Measurements from ENCODE around the gene SGIP1. TPM values are rescaled to one million over a fixed set of nuclear protein-coding genes. Genes with fewer than 3 reads are reported as not detected.

Gene SGIP1
- total RNA-seq, 2 donors from 2014 or later: 1.0 to 2.4 TPM

DNA sequence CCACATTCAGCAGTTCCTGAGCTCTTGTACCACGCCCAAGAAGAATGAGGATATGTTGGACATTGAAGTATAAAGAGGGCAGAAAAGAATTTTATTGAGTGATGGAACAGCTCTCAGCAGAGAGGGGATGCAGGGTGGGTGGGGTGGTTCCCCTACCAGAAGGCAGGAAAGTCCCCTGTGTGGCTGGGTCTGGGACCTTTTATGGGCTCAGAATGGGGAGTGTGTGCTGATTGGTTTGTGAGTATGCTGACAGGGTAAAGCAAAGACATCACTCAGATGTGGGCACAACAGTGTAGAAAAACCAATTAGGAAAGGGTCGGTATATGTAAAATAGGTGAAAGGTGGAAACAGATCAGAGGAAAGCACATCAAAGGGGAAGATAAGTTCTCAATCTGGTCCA is 62.2 kb downstream of the SGIP1 start:
- intact Hi-C loops (cut with DNase I, micrococcal nuclease): no loop called here
- ATAC-seq: no peak
- no peak for DNase-seq

DNA sequence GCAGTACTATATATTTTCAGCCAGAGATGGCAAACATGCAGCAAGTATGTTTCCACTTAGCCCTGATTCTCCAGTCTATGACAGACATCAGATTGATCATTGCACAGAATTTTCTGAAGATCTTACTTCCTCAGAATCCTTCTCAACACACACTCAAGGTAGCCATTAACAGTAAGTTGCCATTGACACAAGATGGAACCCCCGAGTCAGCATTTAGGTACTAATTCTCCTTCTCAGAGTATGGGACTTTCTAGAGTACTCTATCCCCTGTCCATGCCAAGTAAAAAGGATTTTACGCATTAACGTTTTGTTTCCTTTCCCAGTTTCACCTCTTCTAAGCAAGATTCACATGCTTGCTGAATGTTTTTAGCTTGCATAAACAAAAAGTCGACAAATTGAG is 63.5 kb downstream of the SGIP1 start:
- intact Hi-C loops (cut with DNase I, micrococcal nuclease): no loop called here
- DNase-seq: no peak
- no peak for ATAC-seq

DNA sequence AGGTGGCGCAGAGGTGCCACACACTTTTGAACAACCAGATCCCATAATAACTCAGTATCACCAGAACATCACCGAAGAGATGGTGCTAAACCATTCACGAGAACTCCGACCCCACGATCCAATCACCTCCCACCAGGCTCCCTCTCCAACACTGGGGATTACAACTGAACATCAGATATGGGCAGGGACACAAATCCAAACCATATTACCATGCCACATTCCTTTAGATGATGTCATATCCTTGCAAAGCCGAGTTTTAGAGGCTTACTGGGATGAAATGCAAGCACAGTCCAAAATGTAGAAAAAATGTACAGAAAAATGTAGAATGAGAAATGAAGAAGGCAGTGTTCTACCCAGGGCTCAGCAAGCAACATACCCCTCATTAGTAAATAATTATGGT is 64.7 kb downstream of the SGIP1 start:
- intact Hi-C loops (cut with DNase I, micrococcal nuclease): no loop called here
- DNase-seq (no peak), ATAC-seq (no peak)

DNA sequence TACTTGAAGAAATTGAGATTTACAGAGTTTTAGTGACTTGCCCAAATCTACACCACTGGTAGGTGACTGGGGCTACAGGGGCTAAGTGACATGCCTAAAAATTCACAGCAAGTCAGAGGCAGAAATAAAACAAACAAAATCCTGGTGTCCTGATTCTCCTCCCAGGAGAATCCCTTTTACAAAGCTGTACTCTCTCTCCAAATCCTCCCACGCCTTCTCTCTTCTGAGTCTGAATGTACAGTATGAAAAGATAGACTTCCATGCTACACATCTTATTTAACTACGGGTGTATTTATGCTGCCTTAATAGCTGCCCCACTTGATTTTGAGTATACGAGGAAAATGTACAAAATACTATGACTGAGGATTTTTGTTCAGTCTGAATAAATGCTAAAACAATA is 65.4 kb downstream of the SGIP1 start:
- intact Hi-C loops (cut with DNase I, micrococcal nuclease): no loop called here

DNA sequence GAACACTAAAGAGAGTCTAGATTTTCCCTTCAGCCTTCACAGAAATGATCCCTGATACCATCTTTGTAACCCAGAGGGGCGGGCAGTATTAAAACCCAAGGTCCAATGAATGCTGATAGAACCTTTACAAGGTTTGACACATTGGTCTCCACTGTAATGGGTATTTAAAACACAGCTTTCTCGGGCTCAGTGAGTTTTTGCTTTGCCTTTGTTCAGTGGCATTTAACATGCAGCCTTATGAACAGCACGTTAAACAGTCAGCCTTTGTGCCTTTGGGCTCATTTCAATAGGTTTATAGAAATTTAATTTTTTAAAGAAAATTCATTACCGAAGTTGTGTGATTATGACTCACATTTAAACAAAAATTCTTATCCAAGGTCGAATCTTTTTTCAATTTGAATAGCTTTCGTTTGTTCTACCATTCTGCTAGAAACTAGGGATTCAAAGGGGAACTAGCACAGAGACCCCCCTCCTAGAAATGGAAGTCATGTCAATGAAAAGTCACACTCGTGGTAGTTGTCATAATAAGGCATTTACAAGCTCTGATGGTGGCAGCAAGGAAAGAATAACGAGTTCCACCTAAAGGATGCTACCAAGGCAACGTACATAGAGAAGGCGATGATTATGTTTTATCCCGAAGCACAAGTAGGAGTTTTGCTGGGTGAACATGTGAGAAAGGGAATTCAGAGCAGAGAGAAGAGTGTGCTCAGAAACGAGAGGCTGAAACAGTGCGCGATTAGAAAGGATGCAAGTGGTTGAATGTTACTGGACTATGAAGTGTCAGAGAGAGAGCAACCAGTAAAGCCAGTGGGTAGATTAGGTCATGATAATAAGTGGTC is 66.2 kb downstream of the SGIP1 start:
- intact Hi-C loops (cut with DNase I, micrococcal nuclease): no loop called here
- ATAC-seq (no peak), DNase-seq (no peak)

More for the DNA sequence above, 65.4 kb downstream of the SGIP1 start:
- ATAC-seq: no peak
- DNase-seq: no peak

DNA sequence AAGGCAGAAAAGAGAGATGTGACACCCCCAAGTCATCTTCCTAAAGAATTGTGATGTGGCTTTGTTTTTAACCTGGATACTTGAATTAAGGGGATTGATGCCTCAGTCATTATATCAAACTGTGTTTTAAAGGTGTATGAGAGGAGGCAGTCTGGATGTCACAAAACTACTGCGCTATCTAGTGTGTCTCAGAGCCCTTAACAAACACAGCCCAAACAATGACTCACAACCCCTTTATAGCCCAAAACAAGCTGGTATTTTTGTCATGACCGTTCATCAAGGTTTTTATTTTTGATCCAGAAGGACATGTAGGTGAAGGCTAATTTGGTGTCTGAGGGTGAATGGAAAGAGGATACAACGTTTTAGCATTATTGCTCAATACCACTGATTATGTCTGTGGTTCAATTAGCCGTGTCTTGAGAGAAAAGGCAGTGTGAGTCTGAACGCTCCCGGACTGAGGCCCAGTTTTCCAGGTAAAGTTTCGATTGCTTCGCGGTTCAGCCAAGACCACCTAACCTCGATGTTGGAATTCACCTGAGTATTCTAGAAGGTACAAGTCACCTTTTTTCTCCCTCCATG is 71.6 kb downstream of the SGIP1 start:
- no peak for DNase-seq
- ATAC-seq: no peak
- intact Hi-C loops (cut with DNase I, micrococcal nuclease): no loop called here

DNA sequence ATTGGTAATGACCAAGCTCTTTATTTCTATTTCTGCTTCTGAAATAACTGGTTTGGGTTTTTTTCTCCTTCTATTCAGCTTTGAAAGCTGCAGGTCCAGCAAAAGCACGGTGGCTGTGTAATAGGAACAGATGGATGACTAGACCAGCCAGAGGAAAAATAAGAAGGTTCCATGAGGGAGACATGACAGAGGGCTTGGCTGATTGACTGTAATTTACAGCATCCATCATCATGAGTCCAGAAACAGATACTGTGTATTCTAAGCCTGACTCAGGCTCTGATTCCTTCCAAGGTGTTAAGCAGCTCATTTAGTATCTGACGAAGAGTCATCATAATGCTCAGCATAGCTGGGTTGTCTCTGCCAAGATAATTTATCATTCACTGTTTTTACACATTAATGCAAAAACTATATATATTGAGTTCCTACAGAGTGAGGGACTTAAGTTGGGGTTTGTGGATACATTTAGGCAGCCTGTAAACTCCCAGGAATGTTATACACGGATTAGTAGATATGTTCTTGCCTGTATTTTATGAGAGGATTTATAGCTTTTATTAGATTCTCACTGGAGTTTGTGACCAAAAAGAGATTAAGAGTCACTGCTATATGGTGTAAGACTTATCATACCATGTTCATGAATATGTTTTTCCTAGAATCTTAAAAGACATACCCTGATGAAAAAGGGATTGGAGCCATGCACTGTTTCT is 72.6 kb downstream of the SGIP1 start:
- no peak for DNase-seq
- ATAC-seq: no peak
- intact Hi-C loops (cut with DNase I, micrococcal nuclease): no loop called here

DNA sequence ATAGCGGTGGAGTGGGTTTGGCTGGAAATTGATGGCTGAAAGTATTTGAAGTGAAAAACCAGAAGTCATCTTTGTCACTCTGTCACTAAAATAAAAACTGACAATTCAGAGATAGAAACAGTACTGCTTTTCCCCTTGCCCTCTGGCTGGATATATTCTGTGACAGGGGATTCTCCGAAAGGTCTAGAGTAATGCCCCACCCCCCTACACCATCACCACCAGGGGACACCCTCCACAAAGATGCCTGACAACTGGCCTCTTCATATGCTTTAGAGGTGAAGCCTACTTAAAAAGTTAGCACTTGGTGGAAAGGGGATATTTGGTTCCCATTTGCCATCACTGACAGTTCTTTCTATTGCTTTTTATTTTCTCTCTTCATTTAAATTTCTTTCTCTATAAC is 73.5 kb downstream of the SGIP1 start:
- intact Hi-C loops (cut with DNase I, micrococcal nuclease): no loop called here
- no peak for ATAC-seq
- DNase-seq: no peak

DNA sequence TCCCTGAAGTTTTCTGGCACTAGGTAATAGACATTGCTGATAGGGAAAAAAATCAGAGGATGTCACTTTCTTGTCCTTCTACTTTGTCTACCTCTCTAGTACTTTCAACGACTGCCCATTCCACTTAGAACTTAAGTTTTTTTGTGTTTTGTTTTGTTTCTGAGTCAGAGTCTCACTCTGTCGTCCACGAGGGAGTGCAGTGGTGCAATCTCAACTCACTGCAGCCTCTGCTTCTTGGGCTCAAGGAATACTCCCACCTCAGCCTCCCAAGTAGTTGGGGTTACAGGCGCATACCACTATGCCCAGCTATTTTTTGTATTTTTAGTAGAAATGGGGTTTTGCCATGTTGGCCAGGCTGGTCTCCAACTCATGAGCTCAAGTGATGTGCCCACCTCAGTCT is 79.2 kb downstream of the SGIP1 start:
- intact Hi-C loops (cut with DNase I, micrococcal nuclease): no loop called here
- DNase-seq: no peak
- ATAC-seq: no peak

DNA sequence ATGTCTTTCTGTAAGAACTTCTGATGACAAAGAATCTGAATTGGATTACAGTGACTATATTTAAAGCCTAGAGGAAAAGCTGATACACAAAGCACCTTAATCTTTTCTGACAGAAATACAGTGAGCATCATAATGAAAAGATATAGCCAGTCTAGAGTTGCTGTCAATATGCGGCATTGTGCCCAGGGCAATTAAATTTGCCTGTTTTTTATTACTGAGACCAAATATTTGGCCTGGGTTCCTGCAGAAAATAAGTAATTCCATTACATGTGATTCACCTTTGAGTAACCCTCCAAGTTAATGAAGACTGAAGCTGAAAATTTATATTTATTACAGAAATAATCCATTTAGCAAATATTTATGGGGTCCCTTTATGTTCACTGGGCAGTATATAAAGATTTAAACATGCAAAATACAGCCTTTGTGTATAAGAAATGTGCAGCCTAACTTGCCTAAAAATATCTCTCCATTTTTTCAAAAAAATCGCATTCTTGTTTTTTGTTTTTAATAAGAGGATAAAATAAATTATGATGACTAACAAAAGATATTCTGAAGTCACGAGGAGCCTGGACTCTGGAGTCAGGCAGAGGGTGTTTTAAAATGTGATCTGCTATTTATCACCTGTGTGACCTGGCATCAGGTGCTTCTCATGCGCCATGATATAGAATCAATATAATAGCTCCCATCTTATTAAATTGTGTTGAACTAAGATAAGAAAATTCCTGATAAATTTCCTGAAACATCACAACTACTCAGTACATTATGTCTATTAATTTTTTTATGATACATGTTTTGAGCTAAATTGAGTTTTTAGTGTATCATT is 83.6 kb downstream of the SGIP1 start:
- ATAC-seq: no peak
- intact Hi-C loops (cut with DNase I, micrococcal nuclease): no loop called here
- no peak for DNase-seq

DNA sequence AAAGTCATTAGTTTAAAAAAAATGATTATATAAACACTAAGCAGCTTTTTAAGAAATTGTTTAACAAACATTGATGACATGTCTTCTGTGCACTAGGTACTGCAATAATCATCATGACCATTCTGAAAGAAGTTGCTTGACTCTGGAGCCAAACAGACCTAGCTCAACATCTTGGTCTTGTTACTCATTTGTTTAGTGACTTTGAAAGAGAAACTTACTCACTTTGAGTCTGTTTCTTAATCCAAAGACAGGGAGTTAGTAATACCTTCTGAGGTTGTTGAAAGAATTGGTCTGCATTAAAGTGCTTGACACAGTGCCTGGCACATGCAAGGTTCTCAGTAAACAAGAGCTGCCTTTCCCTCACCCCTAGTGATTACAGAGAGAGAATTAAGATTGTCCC is 84.4 kb downstream of the SGIP1 start:
- DNase-seq: no peak
- intact Hi-C loops (cut with DNase I, micrococcal nuclease): no loop called here
- no peak for ATAC-seq

DNA sequence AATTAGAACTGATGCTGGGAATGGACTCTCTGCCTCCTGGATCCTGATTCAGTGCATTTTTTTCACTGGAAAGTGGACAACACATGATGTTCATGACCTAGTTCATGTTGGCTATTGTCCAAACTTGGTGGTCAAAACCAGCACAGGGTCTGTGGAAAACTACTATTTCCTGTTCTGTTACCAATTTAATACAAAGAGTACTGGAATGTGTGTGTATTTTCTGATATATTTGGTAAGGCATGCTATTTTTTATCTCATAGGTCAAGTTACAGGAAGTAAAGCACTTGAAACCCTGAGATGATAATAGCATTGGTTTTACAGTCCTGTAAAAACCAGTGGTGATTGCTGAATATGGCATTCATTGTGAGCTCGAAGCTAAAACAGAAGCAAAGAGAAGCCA is 89.9 kb downstream of the SGIP1 start:
- ATAC-seq (no peak), DNase-seq (no peak)
- intact Hi-C loops (cut with DNase I, micrococcal nuclease): no loop called here

DNA sequence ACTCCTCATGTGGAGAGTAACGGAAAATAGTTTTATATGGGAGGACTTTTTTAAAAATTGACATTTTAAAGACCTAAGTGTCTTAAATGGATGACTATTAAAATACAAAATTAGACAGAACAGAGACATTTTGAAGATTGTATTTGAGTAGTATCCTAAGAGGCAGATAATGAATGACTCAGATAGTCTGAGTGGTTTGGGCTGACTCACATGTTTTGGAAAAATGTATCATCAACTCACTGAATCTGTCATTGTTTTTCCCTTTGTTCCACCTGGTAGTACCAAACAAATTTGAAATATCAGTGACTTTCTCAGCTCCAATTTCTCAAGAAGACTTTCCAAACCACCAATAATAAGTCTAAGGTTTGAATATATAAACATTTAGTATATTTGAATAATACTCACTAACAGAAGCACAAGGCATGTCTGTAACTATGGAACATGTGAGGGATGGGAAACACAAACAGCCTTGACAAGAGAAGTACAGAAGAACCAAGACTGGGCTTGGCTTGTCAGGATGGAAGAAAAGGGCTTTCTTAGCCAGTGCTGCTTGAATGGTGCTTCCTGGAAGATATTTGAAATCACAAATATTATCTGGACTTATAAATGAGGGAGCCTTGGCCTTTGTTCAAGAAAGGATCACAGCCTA is 90.6 kb downstream of the SGIP1 start:
- intact Hi-C loops (cut with DNase I, micrococcal nuclease): no loop called here
- no peak for ATAC-seq
- no peak for DNase-seq

DNA sequence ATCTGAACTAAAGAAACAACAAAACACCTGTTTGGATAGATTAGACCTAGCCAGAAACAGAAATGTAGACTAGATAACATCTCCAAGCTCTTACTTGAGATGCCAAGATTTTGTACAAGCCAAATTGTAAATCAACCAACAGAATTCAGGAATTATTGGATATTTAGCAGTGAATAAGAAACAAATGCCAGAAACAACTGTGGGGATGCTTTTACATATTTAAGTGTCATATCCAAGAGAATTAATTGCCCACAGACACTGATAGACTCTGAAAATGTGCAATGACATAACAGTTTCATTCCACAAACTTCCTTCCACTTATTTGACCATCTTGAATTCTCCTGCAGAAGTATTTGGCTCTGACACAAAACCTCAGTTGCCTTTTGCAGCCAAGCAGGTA is 92.3 kb downstream of the SGIP1 start:
- no peak for DNase-seq
- intact Hi-C loops (cut with DNase I, micrococcal nuclease): no loop called here
- ATAC-seq: no peak

DNA sequence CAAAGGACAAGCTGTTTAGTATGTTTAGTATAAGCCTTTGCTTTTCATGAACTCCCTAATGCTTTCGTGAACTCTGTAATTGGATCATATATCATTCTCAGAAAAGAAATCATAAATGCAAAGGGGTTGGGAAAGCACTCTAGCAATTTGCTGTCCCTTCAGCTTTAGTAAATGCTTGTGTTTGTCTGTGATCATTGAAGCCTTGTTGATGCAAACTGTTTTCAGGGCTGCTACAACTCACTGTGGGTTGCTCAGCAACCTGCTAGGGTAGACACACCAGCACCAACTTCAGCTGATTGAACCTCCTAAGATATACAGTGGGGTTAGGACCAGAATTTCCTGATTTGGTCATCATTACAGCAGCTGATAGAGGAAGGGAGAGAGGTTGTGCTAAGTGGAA is 95.0 kb downstream of the SGIP1 start:
- no peak for ATAC-seq
- DNase-seq: no peak
- intact Hi-C loops (cut with DNase I, micrococcal nuclease): no loop called here

DNA sequence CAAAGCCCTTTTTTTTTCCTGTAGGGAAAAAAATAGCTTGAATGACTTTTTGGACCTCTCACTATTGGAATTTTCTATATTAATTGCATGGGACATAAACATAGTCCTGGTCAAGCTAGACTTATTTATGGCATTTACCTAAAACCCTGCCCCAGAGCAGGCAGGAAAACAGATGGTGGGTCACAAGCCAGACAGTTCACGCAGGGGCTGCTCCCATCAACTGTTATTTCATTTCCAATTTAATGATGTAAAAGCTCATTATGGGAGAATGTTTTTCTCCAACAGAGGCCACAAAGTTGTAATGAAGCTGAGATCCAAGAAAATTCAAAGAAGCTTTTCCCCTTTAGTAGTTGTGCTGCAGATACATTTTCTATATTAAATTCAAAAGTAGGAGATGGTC is 99.2 kb downstream of the SGIP1 start:
- ATAC-seq (no peak), DNase-seq (no peak)
- intact Hi-C loops (cut with DNase I, micrococcal nuclease): no loop called here

DNA sequence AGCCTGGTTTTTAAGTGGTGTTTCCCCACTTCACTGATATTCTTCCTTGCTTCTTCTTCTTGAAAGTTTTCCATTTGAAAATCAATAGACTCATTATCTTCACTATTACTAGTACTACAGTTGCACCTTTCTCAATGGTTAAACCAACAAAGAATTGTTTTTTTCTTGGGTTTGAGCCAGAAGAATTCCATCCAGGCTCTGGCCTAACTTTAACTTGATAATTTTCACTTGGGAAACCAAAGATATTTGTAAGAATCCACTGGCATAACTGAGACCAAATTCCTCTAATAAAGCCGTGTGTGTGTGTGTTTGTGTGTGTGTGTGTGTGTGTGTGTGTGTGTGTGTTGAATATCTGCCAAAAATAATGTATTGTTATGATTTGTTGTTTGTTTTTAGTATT is 103.2 kb downstream of the SGIP1 start:
- ATAC-seq (no peak), DNase-seq (no peak)
- intact Hi-C loops (cut with DNase I, micrococcal nuclease): no loop called here

DNA sequence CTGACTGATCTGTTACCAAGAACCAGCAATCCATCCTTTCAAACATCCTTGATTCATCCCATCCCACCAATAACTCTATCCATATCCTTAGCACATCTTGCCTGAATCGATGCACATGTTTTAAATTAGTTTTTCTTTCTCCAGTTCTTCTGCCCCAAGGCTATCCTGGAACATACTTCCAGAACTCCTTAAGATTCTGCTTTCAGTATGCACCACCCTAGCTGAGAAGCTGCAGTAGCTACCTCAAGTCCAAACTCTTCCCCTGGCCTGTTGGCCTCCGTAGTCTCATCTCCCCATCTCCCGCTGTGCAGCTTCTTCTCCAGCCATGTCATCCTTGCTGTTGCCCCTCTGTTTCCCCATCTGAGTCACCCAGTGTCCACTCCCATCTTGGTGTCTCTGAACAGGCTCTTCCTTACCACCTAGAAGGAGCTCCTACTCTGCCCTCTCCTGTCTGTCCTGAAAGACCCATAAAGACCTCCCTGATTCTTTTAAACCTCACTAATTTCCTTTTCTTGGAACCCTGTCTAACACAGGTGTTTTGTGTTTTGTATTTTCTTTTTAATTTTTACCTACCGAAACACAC is 108.0 kb downstream of the SGIP1 start:
- DNase-seq (no peak), ATAC-seq (no peak)
- intact Hi-C loops (cut with DNase I, micrococcal nuclease): no loop called here

DNA sequence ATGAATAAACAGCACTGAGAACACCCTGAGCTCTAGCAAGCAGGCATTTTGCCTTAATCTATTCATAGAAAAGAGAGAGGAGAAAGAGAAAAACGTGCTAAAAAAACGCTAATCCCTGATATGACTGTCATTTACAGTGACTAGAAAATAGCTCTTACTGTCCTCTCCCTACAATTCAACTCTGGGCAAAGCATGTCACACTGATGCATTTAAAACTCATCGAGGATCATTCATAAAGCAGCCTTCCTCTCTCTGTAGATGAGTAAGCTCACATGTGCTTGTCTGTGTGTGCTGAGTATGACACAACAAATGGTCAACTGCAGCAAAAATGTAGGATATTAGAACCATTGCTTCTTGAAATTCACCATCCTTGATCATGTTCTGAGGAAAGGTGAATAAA is 109.0 kb downstream of the SGIP1 start:
- no peak for ATAC-seq
- intact Hi-C loops (cut with DNase I, micrococcal nuclease): no loop called here

More for the DNA sequence above, 109.0 kb downstream of the SGIP1 start:
- DNase-seq: no peak

Data from left colon (tissue), 2 donors.